IMR-90 (cell line): ENCODE data around the gene MICB. TPM values are rescaled to one million over a fixed set of nuclear protein-coding genes. Genes with fewer than 3 reads are reported as not detected.

ENCODE experiments used
- ATAC-seq: fragments of 200-7000 bp; cut with Tn5 transposase; 2 replicates; pipeline ENCODE4 v1.9.1; 2020; ENCODE audit warnings: low read depth, mild to moderate bottlenecking, moderate library complexity
- BruUV-seq: library from RNA; stranded (reverse); fragments of 400-500 nt; replicated peaks from 2 replicates; lab custom pipeline; 2021; lab: Mats Ljungman, UMichigan
- CTCF ChIA-PET: fragments of 300-600 bp; formaldehyde crosslinking; extraction: SDS; loops from one replicate; lab custom pipeline; 2021; ENCODE audit warnings: antibody characterized with exemption; lab: Yijun Ruan, JAX
- POLR2A ChIA-PET: fragments of 300-600 bp; sonication (Branson Sonifier 250); formaldehyde crosslinking; loops from one replicate; lab custom pipeline; 2022; ENCODE audit warnings: antibody characterized with exemption; ENCODE audit not compliant: unreplicated experiment; lab: Charles Lee
- DNase-seq: peaks from one replicate; pipeline ENCODE4 v3.0.0; 2013
- H2AFZ ChIP-seq: replicated peaks from 2 replicates; pipeline ENCODE3; 2013; ENCODE audit warnings: low read length, mild to moderate bottlenecking; ENCODE audit not compliant: poor library complexity
- H2AK5ac ChIP-seq: 2 replicates; pipeline ENCODE4 v1.6.1; 2013; ENCODE audit warnings: low read depth, low read length, inconsistent platforms
- H2AK9ac ChIP-seq: replicated peaks from 2 replicates; pipeline ENCODE3; 2013; ENCODE audit warnings: mild to moderate bottlenecking, low read depth, low read length, moderate library complexity; ENCODE audit not compliant: poor library complexity
- H2BK120ac ChIP-seq: 2 replicates; pipeline ENCODE4 v1.6.1; 2013; ENCODE audit warnings: low read depth, low read length, inconsistent platforms
- H2BK15ac ChIP-seq: 3 replicates; pipeline ENCODE4 v1.6.1; 2013; ENCODE audit warnings: low read depth, low read length, inconsistent platforms
- H2BK20ac ChIP-seq: 2 replicates; pipeline ENCODE4 v1.6.1; 2013; ENCODE audit warnings: low read depth, mild to moderate bottlenecking, inconsistent platforms, low read length, moderate library complexity
- H2BK5ac ChIP-seq: 2 replicates; pipeline ENCODE4 v1.6.1; 2013; ENCODE audit warnings: mild to moderate bottlenecking, low read depth, low read length, inconsistent platforms; ENCODE audit not compliant: poor library complexity, severe bottlenecking
- H3K14ac ChIP-seq: replicated peaks from 2 replicates; pipeline ENCODE4 v1.6.1; 2013; ENCODE audit warnings: low read depth, low read length, inconsistent platforms
- H3K18ac ChIP-seq: 2 replicates; pipeline ENCODE4 v1.6.1; 2013; ENCODE audit warnings: low read depth, low read length, control low read depth
- H3K23ac ChIP-seq: 2 replicates; pipeline ENCODE4 v1.6.1; 2013; ENCODE audit warnings: low read depth, low read length, inconsistent platforms
- H3K27ac ChIP-seq: 2 replicates; pipeline ENCODE4 v1.5.1; 2013; ENCODE audit warnings: mild to moderate bottlenecking, control low read depth, low read length; ENCODE audit not compliant: insufficient read depth
- H3K27me3 ChIP-seq: 2 replicates; pipeline ENCODE4 v1.6.1; 2013; ENCODE audit warnings: low read length; ENCODE audit not compliant: control insufficient read depth, insufficient read depth
- H3K36me3 ChIP-seq: 2 replicates; pipeline ENCODE4 v1.6.1; 2013; ENCODE audit warnings: low read length, mixed read lengths; ENCODE audit not compliant: control insufficient read depth, insufficient read depth
- H3K4ac ChIP-seq: 2 replicates; pipeline ENCODE4 v1.6.1; 2013; ENCODE audit warnings: low read depth, low read length, inconsistent platforms
- H3K4me1 ChIP-seq: 2 replicates; pipeline ENCODE4 v1.6.1; 2013; ENCODE audit warnings: low read length, mixed read lengths; ENCODE audit not compliant: control insufficient read depth, insufficient read depth
- H3K4me2 ChIP-seq: 2 replicates; pipeline ENCODE4 v1.6.1; 2013; ENCODE audit warnings: low read depth, mild to moderate bottlenecking, control low read depth, low read length, moderate library complexity
- H3K4me3 ChIP-seq: 2 replicates; pipeline ENCODE4 v1.5.1; 2013; ENCODE audit warnings: low read depth, mild to moderate bottlenecking, control low read depth, low read length, moderate library complexity; ENCODE audit not compliant: insufficient read depth
- H3K56ac ChIP-seq: 2 replicates; pipeline ENCODE4 v1.6.1; 2013; ENCODE audit warnings: low read length, inconsistent platforms; ENCODE audit not compliant: insufficient read depth; ENCODE audit errors: extremely low read depth
- H3K79me1 ChIP-seq, 2 experiments: 2 replicates each; pipeline ENCODE4 v1.6.1; 2013; ENCODE audit warnings: low read length in 2 of 2, inconsistent platforms in 1 of 2, low read depth in 1 of 2
- H3K9ac ChIP-seq: 2 replicates; pipeline ENCODE4 v1.6.1; 2013; ENCODE audit warnings: low read depth, low read length, control low read depth
- H3K9me1 ChIP-seq: 2 replicates; pipeline ENCODE4 v1.6.1; 2013; ENCODE audit warnings: low read length, inconsistent platforms; ENCODE audit not compliant: insufficient read depth
- H3K9me3 ChIP-seq: 2 replicates; pipeline ENCODE4 v1.6.1; 2013; ENCODE audit warnings: low read length; ENCODE audit not compliant: control insufficient read depth, insufficient read depth
- H4K20me1 ChIP-seq: 2 replicates; pipeline ENCODE4 v1.6.1; 2013; ENCODE audit warnings: low read length, inconsistent platforms; ENCODE audit not compliant: insufficient read depth
- H4K5ac ChIP-seq: 2 replicates; pipeline ENCODE4 v1.6.1; 2013; ENCODE audit warnings: mild to moderate bottlenecking, low read depth, low read length, control low read depth
- H4K8ac ChIP-seq, 2 experiments: 2 replicates each; pipeline ENCODE4 v1.6.1; 2013; ENCODE audit warnings: low read depth in 2 of 2, low read length in 2 of 2, control low read depth in 1 of 2, inconsistent platforms in 1 of 2
- H4K91ac ChIP-seq: 2 replicates; pipeline ENCODE4 v1.6.1; 2013; ENCODE audit warnings: low read depth, low read length, inconsistent platforms; ENCODE audit not compliant: insufficient read depth
- BHLHE40 ChIP-seq: fragments of 150-350 bp; IDR thresholded peaks from 2 replicates; pipeline ENCODE4 v1.6.1; 2016; ENCODE audit warnings: mild to moderate bottlenecking, low read depth, low read length
- CEBPB ChIP-seq: IDR thresholded peaks from 2 replicates; pipeline ENCODE4 v1.6.1; 2012; ENCODE audit warnings: low read depth, low read length, improper control_type of control experiment
- CHD1 ChIP-seq: IDR thresholded peaks from 2 replicates; pipeline ENCODE4 v1.6.1; 2012; ENCODE audit warnings: low read depth, low read length, improper control_type of control experiment
- FOS ChIP-seq: fragments of 150-350 bp; IDR thresholded peaks from 2 replicates; pipeline ENCODE4 v1.6.1; 2016; ENCODE audit warnings: low read depth, low read length
- MAZ ChIP-seq: IDR thresholded peaks from 2 replicates; pipeline ENCODE4 v1.6.1; 2012; ENCODE audit warnings: low read depth, mild to moderate bottlenecking, low read length, improper control_type of control experiment, moderate library complexity, borderline replicate concordance
- MXI1 ChIP-seq: IDR thresholded peaks from 2 replicates; pipeline ENCODE4 v1.6.1; 2012; ENCODE audit warnings: low read depth, mild to moderate bottlenecking, low read length, moderate library complexity, borderline replicate concordance
- POLR2A ChIP-seq: IDR thresholded peaks from 2 replicates; pipeline ENCODE4 v1.6.1; 2012; ENCODE audit warnings: mild to moderate bottlenecking, low read depth, low read length
- RAD21 ChIP-seq: IDR thresholded peaks from 2 replicates; pipeline ENCODE4 v1.6.1; 2012; ENCODE audit warnings: low read length, improper control_type of control experiment
- RCOR1 ChIP-seq: IDR thresholded peaks from 2 replicates; pipeline ENCODE4 v1.6.1; 2012; ENCODE audit warnings: mild to moderate bottlenecking, low read length, improper control_type of control experiment; ENCODE audit not compliant: insufficient replicate concordance
- RFX5 ChIP-seq: IDR thresholded peaks from 2 replicates; pipeline ENCODE4 v1.8.0; 2012; ENCODE audit warnings: low read depth, mild to moderate bottlenecking, low read length, moderate library complexity
- SMC3 ChIP-seq: fragments of 150-350 bp; IDR thresholded peaks from 2 replicates; pipeline ENCODE4 v1.6.1; 2016; ENCODE audit warnings: low read depth, mild to moderate bottlenecking, antibody characterized with exemption, low read length, moderate library complexity
- WGBS, 2 experiments: methylation state at CpG; one replicate each; pipeline versions ENCODE4 v1.1.5 to v1.1.7; 2013; ENCODE audit warnings: missing lambda C conversion rate in 2 of 2; ENCODE audit not compliant: insufficient read length in 1 of 2; ENCODE audit errors: extremely low coverage in 2 of 2; 5-methylcytosine and 5-hydroxymethylcytosine counted together
- dilution Hi-C: fragments of 300-500 bp; cut with HindIII; formaldehyde crosslinking; loops from one replicate; pipeline ENCODE4 v1.14.3; 2018; ENCODE audit warnings: low sequenced_read_pairs; ENCODE audit not compliant: unreplicated experiment
- in situ Hi-C: fragments of 300-500 bp; cut with MboI; formaldehyde crosslinking; loops from 3 replicates; pipeline ENCODE4 v1.14.3; 2019; ENCODE audit warnings: low sequenced_read_pairs, inconsistent platforms, mixed read lengths
- intact Hi-C: fragments of 100-400 bp; cut with micrococcal nuclease; formaldehyde crosslinking; loops from 2 replicates; pipeline ENCODE4 v1.10.0; 2022
- polyA plus RNA-seq, 3 experiments: library from polyadenylated mRNA; depleted of rRNA; stranded (reverse); fragments of >200 nt; gene quantifications; 2 replicates each; pipeline ENCODE4 v1.2.3, GENCODE V29; 2012; ENCODE audit warnings: low replicate concordance in 1 of 3
- total RNA-seq: library from RNA; depleted of rRNA; stranded (reverse); fragments of >200 nt; gene quantifications from 2 replicates; pipeline ENCODE4 v1.2.3, GENCODE V29; 2012
- TF ChIP-seq, protein P1 (sequence below): conservative IDR thresholded peaks from 2 replicates; pipeline ENCODE4 v1.5.1; 2012; ENCODE audit warnings: mild to moderate bottlenecking, low read depth, low read length, improper control_type of control experiment
- TF ChIP-seq, protein P2 (sequence below): fragments of 150-350 bp; IDR thresholded peaks from 2 replicates; pipeline ENCODE4 v1.6.1; 2017; ENCODE audit warnings: mild to moderate bottlenecking, antibody characterized with exemption, low read length, low read depth
- TF ChIP-seq, protein P3 (sequence below): fragments of 150-350 bp; IDR thresholded peaks from 2 replicates; pipeline ENCODE4 v1.6.1; 2016; ENCODE audit warnings: low read depth, mild to moderate bottlenecking, low read length, moderate library complexity, borderline replicate concordance

The MICB gene
- total and polyA plus RNA-seq, 2 of the 4 experiments (the other 2 are of a cell fraction), result 9.6 to 11.1 TPM

DNA sequence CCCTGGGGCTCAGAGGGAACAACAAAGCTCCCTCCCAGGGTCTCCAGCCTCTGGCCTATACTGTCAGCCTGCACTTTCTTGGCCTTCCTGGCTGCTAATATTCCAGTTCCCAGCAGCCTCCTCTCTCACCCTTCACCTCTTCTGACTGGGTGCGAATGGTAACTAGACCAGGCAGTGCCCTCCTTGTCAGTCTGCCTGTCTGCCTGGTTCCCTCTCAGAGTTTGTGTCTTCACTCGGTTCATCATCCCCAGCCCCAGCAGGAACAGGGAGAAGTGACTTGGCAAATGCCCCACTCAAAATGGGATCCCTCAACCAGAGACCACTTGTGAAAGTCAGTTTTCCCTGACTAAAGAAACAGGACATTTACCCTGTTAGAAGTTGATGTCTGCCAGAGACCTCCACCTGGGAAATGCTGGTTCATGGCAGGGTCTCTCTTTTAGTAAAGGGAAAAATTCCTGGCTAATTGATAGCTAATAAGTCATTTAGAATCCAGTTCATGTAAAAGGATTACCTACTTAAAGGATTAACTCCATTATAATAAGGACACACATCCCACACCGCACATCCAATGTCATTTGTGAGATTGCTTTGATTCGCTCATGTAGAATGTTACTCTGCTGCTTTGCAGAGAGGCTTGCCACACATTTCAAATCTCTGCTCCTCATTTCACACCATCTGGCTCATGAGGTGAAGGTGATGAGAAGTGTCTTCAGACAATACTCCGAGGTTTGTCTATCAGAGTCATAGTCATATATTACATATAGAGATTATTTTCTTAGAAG, 18.6 kb upstream of the MICB start:
- Histone ChIP-seq H3K9me1 (peaks cover 6% of the 10 kb centered on the region; the same call in 1 of the 2 replicates), H3K36me3 (no peaks in the 10 kb centered on the region), H4K91ac (no peak overlapping the region), H2BK5ac (no peak overlapping the region), H3K27ac (no peak overlapping the region), H2BK20ac (no peak overlapping the region), H2AFZ (no peak overlapping the region), H3K9me3 (no peaks in the 10 kb centered on the region), H3K56ac (no peak overlapping the region), H3K4me2 (no peak overlapping the region), H4K5ac (no peak overlapping the region), H4K8ac (no peak overlapping the region), H4K20me1 (no peaks in the 10 kb centered on the region; the same call in 1 of the 2 replicates), H2BK120ac (no peak overlapping the region), H3K4me3 (no peak overlapping the region), H3K9ac (no peak overlapping the region), H3K27me3 (peaks cover 25% of the 10 kb centered on the region), H3K18ac (no peak overlapping the region), H2AK9ac (no peak overlapping the region), H2AK5ac (no peak overlapping the region), H3K4me1 (no peaks in the 10 kb centered on the region), H3K23ac (no peak overlapping the region), H3K4ac (no peak overlapping the region), H2BK15ac (no peak overlapping the region), H3K14ac (no peak overlapping the region), H3K79me1 (no peaks in the 10 kb centered on the region)
- POLR2A ChIA-PET, result no interaction called here
- no CpG with 5 or more reads among the region's 5 CpGs for WGBS, 2 experiments
- in situ Hi-C loops, result no loop called here
- intact Hi-C loops, result loop anchor here (10.0 kb wide), 1 partner anchor 265 kb away; no protein-coding TSS in a partner anchor
- no peak for ATAC-seq
- dilution Hi-C loops, result no loop called here
- no peak for DNase-seq
- TF ChIP-seq FOS, result no peak
- no peak for TF ChIP-seq BHLHE40
- no peak for TF ChIP-seq MXI1
- TF ChIP-seq RCOR1, result no peak
- TF ChIP-seq, protein P1, sequence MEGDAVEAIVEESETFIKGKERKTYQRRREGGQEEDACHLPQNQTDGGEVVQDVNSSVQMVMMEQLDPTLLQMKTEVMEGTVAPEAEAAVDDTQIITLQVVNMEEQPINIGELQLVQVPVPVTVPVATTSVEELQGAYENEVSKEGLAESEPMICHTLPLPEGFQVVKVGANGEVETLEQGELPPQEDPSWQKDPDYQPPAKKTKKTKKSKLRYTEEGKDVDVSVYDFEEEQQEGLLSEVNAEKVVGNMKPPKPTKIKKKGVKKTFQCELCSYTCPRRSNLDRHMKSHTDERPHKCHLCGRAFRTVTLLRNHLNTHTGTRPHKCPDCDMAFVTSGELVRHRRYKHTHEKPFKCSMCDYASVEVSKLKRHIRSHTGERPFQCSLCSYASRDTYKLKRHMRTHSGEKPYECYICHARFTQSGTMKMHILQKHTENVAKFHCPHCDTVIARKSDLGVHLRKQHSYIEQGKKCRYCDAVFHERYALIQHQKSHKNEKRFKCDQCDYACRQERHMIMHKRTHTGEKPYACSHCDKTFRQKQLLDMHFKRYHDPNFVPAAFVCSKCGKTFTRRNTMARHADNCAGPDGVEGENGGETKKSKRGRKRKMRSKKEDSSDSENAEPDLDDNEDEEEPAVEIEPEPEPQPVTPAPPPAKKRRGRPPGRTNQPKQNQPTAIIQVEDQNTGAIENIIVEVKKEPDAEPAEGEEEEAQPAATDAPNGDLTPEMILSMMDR, result no peak
- TF ChIP-seq, protein P2, sequence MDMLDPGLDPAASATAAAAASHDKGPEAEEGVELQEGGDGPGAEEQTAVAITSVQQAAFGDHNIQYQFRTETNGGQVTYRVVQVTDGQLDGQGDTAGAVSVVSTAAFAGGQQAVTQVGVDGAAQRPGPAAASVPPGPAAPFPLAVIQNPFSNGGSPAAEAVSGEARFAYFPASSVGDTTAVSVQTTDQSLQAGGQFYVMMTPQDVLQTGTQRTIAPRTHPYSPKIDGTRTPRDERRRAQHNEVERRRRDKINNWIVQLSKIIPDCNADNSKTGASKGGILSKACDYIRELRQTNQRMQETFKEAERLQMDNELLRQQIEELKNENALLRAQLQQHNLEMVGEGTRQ, result no peak
- TF ChIP-seq CEBPB, result no peak
- no peak for TF ChIP-seq RAD21
- TF ChIP-seq, protein P3, sequence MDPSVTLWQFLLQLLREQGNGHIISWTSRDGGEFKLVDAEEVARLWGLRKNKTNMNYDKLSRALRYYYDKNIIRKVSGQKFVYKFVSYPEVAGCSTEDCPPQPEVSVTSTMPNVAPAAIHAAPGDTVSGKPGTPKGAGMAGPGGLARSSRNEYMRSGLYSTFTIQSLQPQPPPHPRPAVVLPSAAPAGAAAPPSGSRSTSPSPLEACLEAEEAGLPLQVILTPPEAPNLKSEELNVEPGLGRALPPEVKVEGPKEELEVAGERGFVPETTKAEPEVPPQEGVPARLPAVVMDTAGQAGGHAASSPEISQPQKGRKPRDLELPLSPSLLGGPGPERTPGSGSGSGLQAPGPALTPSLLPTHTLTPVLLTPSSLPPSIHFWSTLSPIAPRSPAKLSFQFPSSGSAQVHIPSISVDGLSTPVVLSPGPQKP, result no peak
- no peak for TF ChIP-seq CHD1
- TF ChIP-seq RFX5, result no peak
- TF ChIP-seq SMC3, result no peak
- TF ChIP-seq MAZ, result no peak
- no peak for TF ChIP-seq POLR2A
- CTCF ChIA-PET, result no interaction called here
- no TSS peak for BruUV-seq
